Astrocyte (in vitro differentiated cells and primary cell): ENCODE measurements around the gene MYRIP.

Experiments
- EZH2 ChIP-seq: IDR thresholded peaks from 2 replicates; pipeline ENCODE4 v1.6.1; 2012; ENCODE audit warnings: mild to moderate bottlenecking, low read length, inconsistent platforms; ENCODE audit not compliant: insufficient read depth
- TF ChIP-seq, protein P1 (sequence below): IDR thresholded peaks from 2 replicates; pipeline ENCODE4 v1.5.1; 2011; ENCODE audit warnings: low read depth, mild to moderate bottlenecking, inconsistent platforms, low read length, moderate library complexity; ENCODE audit not compliant: insufficient read depth

DNA sequence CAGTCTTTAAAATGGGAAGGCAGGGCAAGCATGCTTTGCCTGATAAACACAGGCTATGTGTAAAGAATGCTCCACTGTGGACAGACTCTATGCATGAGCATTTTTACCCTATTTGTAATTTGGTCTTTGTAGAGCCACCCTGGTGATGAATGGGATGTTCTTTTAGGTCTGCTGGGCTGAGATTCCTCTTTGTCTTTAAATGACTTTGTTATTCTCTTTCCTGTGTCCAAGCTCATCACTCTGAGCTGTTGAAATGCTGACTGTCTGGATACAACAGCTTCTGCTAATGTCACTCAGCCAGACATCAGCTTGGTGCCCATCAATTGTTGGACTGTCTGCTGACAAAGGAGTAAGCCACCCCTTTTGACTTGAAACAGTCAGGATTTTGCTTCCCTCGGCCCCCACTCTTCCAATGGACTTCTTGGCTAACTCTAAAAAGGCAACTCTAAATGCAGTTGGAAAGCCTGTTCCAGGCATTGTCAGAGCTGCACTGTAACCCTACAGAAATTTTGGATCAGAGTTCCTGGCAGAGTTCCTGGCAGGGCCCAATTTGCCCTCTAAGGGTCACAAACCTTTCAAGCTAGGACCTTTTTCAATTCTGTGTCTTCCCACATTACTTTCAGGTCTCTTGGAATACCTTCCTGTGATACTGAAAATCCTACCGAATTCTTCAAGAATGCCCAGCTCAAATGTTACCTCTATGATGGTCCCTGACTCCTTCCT is 459.6 kb downstream of the MYRIP start:
- no peak for TF ChIP-seq EZH2
- TF ChIP-seq, protein P1, sequence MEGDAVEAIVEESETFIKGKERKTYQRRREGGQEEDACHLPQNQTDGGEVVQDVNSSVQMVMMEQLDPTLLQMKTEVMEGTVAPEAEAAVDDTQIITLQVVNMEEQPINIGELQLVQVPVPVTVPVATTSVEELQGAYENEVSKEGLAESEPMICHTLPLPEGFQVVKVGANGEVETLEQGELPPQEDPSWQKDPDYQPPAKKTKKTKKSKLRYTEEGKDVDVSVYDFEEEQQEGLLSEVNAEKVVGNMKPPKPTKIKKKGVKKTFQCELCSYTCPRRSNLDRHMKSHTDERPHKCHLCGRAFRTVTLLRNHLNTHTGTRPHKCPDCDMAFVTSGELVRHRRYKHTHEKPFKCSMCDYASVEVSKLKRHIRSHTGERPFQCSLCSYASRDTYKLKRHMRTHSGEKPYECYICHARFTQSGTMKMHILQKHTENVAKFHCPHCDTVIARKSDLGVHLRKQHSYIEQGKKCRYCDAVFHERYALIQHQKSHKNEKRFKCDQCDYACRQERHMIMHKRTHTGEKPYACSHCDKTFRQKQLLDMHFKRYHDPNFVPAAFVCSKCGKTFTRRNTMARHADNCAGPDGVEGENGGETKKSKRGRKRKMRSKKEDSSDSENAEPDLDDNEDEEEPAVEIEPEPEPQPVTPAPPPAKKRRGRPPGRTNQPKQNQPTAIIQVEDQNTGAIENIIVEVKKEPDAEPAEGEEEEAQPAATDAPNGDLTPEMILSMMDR: no peak
